Left kidney (tissue), 1 donor: ENCODE measurements around the gene LMAN2L. TPM values are rescaled to one million over a fixed set of nuclear protein-coding genes. Genes with fewer than 3 reads are reported as not detected.

Experiments
- polyA plus RNA-seq: library from polyadenylated mRNA; unstranded; fragments of 120-200 nt; gene quantifications from one replicate; pipeline ENCODE4 v1.2.1, GENCODE V29; 2013; ENCODE audit not compliant: insufficient read length

LMAN2L gene
- polyA plus RNA-seq, 1 donor = 49.5 TPM

Other genes with a start within 250 kb of the LMAN2L start
- 4.1 TPM for gene NEURL3, start 234.7 kb downstream of the LMAN2L start, polyA plus RNA-seq
- 3.1 TPM for gene ARID5A, start 203.3 kb downstream of the LMAN2L start, polyA plus RNA-seq
- gene KANSL3, start 101.8 kb downstream of the LMAN2L start, polyA plus RNA-seq = 70.6 TPM
- 1.9 TPM for gene FER1L5, start 97.3 kb downstream of the LMAN2L start, polyA plus RNA-seq
- gene CNNM4, start 20.8 kb upstream of the LMAN2L start, polyA plus RNA-seq = 14.3 TPM
- gene CNNM3, start 76.2 kb upstream of the LMAN2L start, polyA plus RNA-seq = 35.2 TPM
- gene ANKRD23, start 104.0 kb upstream of the LMAN2L start, polyA plus RNA-seq = 5.0 TPM
- 7.4 TPM for gene ANKRD39, start 118.0 kb upstream of the LMAN2L start, polyA plus RNA-seq
- gene SEMA4C, start 130.0 kb upstream of the LMAN2L start, polyA plus RNA-seq = 38.1 TPM
- gene FAM178B, start 246.5 kb upstream of the LMAN2L start, polyA plus RNA-seq = 0.48 TPM